ENCODE data around the gene SRGAP3. TPM values are rescaled to one million over a fixed set of nuclear protein-coding genes. Genes with fewer than 3 reads are reported as not detected.
A peak's percentile ranks its signal among the peaks of the same experiment; 100 is the strongest.

Gene SRGAP3
- total RNA-seq, 1 experiment from 2014 or later: 17.9 TPM

DNA sequence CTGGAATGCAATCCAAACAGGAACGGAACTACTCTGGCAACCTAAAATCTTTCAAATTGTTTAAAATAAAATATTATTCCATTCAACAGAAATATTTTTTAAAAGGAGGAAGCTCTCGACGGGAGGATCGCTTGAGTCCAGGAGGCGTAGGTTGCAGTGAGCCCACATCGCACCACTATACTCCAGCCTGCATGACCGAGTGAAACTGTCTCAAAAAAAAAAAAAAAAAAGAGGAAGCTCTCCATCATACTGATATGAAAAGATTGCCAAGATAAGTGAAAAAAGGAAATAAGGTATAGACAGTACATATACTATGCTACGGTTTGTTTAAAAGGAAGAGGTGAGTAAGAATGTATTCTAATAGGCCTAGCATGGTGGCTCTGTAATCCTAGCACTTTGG, 289.8 kb downstream of the SRGAP3 start (continued):
- TF ChIP-seq GRHL2 (CRISPR knock-in tag; IDR thresholded peaks at IDR 0.05; ENCODE audit: insufficient replicate concordance, severe bottlenecking): no peak

DNA sequence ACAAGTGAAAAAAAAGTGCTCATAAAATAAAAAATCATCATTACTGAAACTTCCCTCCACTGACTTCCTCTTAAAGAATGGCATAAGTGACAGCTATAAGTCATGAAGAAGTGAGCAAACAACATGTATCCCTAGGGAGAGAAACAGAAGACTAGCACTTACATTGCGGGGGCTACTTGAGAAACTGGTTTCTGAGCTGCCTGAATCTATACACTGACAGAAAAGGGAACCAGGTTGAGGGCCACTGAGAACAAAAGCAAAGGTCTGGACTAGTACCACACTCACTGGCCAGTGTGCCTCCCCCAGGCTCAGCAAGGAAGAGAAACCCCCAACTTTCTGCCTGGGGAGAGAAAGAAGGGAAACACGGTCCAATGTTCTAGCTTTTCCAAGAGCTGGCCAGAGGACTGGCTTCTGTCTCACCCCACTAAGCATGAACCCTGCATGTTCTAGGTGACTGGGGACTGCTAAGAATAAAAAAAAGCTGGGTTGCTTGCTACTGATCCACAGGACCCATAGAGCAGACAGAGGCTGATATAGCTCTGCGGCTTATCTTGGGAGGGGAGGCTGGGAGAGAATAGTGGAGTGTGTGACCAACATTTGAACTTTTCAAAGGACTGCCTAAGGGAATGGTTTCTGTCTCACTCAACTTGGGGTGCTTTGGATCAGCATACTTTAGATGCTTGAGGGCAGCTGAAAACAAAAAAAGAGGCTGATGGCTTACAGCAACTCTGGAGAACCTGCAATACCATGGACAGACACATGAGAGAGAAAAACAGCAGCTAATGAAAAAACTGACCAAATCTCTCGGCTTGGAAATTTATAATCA, 294.3 kb downstream of the SRGAP3 start:
- Mint-ChIP-seq H3K4me1 (no peaks in the 10 kb centered on the region), H3K4me3 (no peak overlapping the region), H3K27me3 (ENCODE audit: low read depth) (no peaks in the 10 kb centered on the region), H3K36me3 (peaks cover 24% of the 10 kb centered on the region), H3K27ac (no peak overlapping the region), H3K9me3 (no peaks in the 10 kb centered on the region)
- ChIA-PET POLR2A (no interaction called here), CTCF (interaction anchor here (0.7 to 1.0 kb wide), 3 partner anchors 16 to 186 kb away, joined by 3 read pairs; partner anchors contain the start of gene OXTR)
- TF ChIP-seq, protein P1, sequence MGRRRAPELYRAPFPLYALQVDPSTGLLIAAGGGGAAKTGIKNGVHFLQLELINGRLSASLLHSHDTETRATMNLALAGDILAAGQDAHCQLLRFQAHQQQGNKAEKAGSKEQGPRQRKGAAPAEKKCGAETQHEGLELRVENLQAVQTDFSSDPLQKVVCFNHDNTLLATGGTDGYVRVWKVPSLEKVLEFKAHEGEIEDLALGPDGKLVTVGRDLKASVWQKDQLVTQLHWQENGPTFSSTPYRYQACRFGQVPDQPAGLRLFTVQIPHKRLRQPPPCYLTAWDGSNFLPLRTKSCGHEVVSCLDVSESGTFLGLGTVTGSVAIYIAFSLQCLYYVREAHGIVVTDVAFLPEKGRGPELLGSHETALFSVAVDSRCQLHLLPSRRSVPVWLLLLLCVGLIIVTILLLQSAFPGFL (CRISPR knock-in tag; IDR thresholded peaks at IDR 0.05; ENCODE audit: borderline replicate concordance): no peak
- no peak for TF ChIP-seq CREB1 (CRISPR knock-in tag; IDR thresholded peaks at IDR 0.05)
- TF ChIP-seq FOXP4 (CRISPR knock-in tag; IDR thresholded peaks at IDR 0.05): no peak
- TF ChIP-seq, protein P2, sequence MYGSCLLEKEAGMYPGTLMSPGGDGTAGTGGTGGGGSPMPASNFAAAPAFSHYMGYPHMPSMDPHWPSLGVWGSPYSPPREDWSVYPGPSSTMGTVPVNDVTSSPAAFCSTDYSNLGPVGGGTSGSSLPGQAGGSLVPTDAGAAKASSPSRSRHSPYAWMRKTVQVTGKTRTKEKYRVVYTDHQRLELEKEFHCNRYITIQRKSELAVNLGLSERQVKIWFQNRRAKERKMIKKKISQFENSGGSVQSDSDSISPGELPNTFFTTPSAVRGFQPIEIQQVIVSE (CRISPR knock-in tag; IDR thresholded peaks at IDR 0.05; ENCODE audit: borderline replicate concordance): no peak
- TF ChIP-seq, protein P3, sequence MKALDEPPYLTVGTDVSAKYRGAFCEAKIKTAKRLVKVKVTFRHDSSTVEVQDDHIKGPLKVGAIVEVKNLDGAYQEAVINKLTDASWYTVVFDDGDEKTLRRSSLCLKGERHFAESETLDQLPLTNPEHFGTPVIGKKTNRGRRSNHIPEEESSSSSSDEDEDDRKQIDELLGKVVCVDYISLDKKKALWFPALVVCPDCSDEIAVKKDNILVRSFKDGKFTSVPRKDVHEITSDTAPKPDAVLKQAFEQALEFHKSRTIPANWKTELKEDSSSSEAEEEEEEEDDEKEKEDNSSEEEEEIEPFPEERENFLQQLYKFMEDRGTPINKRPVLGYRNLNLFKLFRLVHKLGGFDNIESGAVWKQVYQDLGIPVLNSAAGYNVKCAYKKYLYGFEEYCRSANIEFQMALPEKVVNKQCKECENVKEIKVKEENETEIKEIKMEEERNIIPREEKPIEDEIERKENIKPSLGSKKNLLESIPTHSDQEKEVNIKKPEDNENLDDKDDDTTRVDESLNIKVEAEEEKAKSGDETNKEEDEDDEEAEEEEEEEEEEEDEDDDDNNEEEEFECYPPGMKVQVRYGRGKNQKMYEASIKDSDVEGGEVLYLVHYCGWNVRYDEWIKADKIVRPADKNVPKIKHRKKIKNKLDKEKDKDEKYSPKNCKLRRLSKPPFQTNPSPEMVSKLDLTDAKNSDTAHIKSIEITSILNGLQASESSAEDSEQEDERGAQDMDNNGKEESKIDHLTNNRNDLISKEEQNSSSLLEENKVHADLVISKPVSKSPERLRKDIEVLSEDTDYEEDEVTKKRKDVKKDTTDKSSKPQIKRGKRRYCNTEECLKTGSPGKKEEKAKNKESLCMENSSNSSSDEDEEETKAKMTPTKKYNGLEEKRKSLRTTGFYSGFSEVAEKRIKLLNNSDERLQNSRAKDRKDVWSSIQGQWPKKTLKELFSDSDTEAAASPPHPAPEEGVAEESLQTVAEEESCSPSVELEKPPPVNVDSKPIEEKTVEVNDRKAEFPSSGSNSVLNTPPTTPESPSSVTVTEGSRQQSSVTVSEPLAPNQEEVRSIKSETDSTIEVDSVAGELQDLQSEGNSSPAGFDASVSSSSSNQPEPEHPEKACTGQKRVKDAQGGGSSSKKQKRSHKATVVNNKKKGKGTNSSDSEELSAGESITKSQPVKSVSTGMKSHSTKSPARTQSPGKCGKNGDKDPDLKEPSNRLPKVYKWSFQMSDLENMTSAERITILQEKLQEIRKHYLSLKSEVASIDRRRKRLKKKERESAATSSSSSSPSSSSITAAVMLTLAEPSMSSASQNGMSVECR (CRISPR knock-in tag; IDR thresholded peaks at IDR 0.05; ENCODE audit: borderline replicate concordance): no peak
- no peak for TF ChIP-seq JUN (CRISPR knock-in tag; IDR thresholded peaks at IDR 0.05)
- TF ChIP-seq KAT7 (CRISPR knock-in tag; IDR thresholded peaks at IDR 0.05; ENCODE audit: borderline replicate concordance): no peak
- no peak for TF ChIP-seq JAZF1 (CRISPR knock-in tag; IDR thresholded peaks at IDR 0.05)
- TF ChIP-seq, protein P4, sequence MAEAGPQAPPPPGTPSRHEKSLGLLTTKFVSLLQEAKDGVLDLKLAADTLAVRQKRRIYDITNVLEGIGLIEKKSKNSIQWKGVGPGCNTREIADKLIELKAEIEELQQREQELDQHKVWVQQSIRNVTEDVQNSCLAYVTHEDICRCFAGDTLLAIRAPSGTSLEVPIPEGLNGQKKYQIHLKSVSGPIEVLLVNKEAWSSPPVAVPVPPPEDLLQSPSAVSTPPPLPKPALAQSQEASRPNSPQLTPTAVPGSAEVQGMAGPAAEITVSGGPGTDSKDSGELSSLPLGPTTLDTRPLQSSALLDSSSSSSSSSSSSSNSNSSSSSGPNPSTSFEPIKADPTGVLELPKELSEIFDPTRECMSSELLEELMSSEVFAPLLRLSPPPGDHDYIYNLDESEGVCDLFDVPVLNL (CRISPR knock-in tag; IDR thresholded peaks at IDR 0.05; ENCODE audit: borderline replicate concordance, low read depth): no peak
- TF ChIP-seq, protein P5, sequence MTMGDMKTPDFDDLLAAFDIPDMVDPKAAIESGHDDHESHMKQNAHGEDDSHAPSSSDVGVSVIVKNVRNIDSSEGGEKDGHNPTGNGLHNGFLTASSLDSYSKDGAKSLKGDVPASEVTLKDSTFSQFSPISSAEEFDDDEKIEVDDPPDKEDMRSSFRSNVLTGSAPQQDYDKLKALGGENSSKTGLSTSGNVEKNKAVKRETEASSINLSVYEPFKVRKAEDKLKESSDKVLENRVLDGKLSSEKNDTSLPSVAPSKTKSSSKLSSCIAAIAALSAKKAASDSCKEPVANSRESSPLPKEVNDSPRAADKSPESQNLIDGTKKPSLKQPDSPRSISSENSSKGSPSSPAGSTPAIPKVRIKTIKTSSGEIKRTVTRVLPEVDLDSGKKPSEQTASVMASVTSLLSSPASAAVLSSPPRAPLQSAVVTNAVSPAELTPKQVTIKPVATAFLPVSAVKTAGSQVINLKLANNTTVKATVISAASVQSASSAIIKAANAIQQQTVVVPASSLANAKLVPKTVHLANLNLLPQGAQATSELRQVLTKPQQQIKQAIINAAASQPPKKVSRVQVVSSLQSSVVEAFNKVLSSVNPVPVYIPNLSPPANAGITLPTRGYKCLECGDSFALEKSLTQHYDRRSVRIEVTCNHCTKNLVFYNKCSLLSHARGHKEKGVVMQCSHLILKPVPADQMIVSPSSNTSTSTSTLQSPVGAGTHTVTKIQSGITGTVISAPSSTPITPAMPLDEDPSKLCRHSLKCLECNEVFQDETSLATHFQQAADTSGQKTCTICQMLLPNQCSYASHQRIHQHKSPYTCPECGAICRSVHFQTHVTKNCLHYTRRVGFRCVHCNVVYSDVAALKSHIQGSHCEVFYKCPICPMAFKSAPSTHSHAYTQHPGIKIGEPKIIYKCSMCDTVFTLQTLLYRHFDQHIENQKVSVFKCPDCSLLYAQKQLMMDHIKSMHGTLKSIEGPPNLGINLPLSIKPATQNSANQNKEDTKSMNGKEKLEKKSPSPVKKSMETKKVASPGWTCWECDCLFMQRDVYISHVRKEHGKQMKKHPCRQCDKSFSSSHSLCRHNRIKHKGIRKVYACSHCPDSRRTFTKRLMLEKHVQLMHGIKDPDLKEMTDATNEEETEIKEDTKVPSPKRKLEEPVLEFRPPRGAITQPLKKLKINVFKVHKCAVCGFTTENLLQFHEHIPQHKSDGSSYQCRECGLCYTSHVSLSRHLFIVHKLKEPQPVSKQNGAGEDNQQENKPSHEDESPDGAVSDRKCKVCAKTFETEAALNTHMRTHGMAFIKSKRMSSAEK (CRISPR knock-in tag; IDR thresholded peaks at IDR 0.05; ENCODE audit: borderline replicate concordance): no peak
- TF ChIP-seq, protein P6, sequence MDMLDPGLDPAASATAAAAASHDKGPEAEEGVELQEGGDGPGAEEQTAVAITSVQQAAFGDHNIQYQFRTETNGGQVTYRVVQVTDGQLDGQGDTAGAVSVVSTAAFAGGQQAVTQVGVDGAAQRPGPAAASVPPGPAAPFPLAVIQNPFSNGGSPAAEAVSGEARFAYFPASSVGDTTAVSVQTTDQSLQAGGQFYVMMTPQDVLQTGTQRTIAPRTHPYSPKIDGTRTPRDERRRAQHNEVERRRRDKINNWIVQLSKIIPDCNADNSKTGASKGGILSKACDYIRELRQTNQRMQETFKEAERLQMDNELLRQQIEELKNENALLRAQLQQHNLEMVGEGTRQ (CRISPR knock-in tag; IDR thresholded peaks at IDR 0.05): no peak
- TF ChIP-seq ZNF416 (CRISPR knock-in tag; IDR thresholded peaks at IDR 0.05): no peak
- no peak for TF ChIP-seq SP1 (CRISPR knock-in tag; conservative IDR thresholded peaks at IDR 0.05)
- TF ChIP-seq NR1H2 (CRISPR knock-in tag; IDR thresholded peaks at IDR 0.05): no peak
- no peak for TF ChIP-seq HMGA2 (CRISPR knock-in tag; IDR thresholded peaks at IDR 0.05)
- TF ChIP-seq ATF2 (CRISPR knock-in tag; IDR thresholded peaks at IDR 0.05; ENCODE audit: borderline replicate concordance, low read depth): no peak
- TF ChIP-seq TEAD4 (CRISPR knock-in tag; IDR thresholded peaks at IDR 0.05): no peak
- ATAC-seq: peak; percentile 72
- DNase-seq (ENCODE audit: low spot score): no peak

All from WTC11 (cell line).